IMR-90 (cell line): Measurements from ENCODE around the gene LCE1A. TPM values are rescaled to one million over a fixed set of nuclear protein-coding genes. Genes with fewer than 3 reads are reported as not detected.

ENCODE experiments used
- ATAC-seq: fragments of 200-7000 bp; cut with Tn5 transposase; 2 replicates; pipeline ENCODE4 v1.9.1; 2020; ENCODE audit warnings: low read depth, mild to moderate bottlenecking, moderate library complexity
- BruUV-seq: library from RNA; stranded (reverse); fragments of 400-500 nt; replicated peaks from 2 replicates; lab custom pipeline; 2021; lab: Mats Ljungman, UMichigan
- CTCF ChIA-PET: fragments of 300-600 bp; formaldehyde crosslinking; extraction: SDS; loops from one replicate; lab custom pipeline; 2021; ENCODE audit warnings: antibody characterized with exemption; lab: Yijun Ruan, JAX
- POLR2A ChIA-PET: fragments of 300-600 bp; sonication (Branson Sonifier 250); formaldehyde crosslinking; loops from one replicate; lab custom pipeline; 2022; ENCODE audit warnings: antibody characterized with exemption; ENCODE audit not compliant: unreplicated experiment; lab: Charles Lee
- DNase-seq: peaks from one replicate; pipeline ENCODE4 v3.0.0; 2013
- H2AFZ ChIP-seq: replicated peaks from 2 replicates; pipeline ENCODE3; 2013; ENCODE audit warnings: low read length, mild to moderate bottlenecking; ENCODE audit not compliant: poor library complexity
- H2AK5ac ChIP-seq: 2 replicates; pipeline ENCODE4 v1.6.1; 2013; ENCODE audit warnings: low read depth, low read length, inconsistent platforms
- H2AK9ac ChIP-seq: replicated peaks from 2 replicates; pipeline ENCODE3; 2013; ENCODE audit warnings: mild to moderate bottlenecking, low read depth, low read length, moderate library complexity; ENCODE audit not compliant: poor library complexity
- H2BK120ac ChIP-seq: 2 replicates; pipeline ENCODE4 v1.6.1; 2013; ENCODE audit warnings: low read depth, low read length, inconsistent platforms
- H2BK15ac ChIP-seq: 3 replicates; pipeline ENCODE4 v1.6.1; 2013; ENCODE audit warnings: low read depth, low read length, inconsistent platforms
- H2BK20ac ChIP-seq: 2 replicates; pipeline ENCODE4 v1.6.1; 2013; ENCODE audit warnings: low read depth, mild to moderate bottlenecking, inconsistent platforms, low read length, moderate library complexity
- H2BK5ac ChIP-seq: 2 replicates; pipeline ENCODE4 v1.6.1; 2013; ENCODE audit warnings: mild to moderate bottlenecking, low read depth, low read length, inconsistent platforms; ENCODE audit not compliant: poor library complexity, severe bottlenecking
- H3K14ac ChIP-seq: replicated peaks from 2 replicates; pipeline ENCODE4 v1.6.1; 2013; ENCODE audit warnings: low read depth, low read length, inconsistent platforms
- H3K18ac ChIP-seq: 2 replicates; pipeline ENCODE4 v1.6.1; 2013; ENCODE audit warnings: low read depth, low read length, control low read depth
- H3K23ac ChIP-seq: 2 replicates; pipeline ENCODE4 v1.6.1; 2013; ENCODE audit warnings: low read depth, low read length, inconsistent platforms
- H3K27ac ChIP-seq: 2 replicates; pipeline ENCODE4 v1.5.1; 2013; ENCODE audit warnings: mild to moderate bottlenecking, control low read depth, low read length; ENCODE audit not compliant: insufficient read depth
- H3K27me3 ChIP-seq: 2 replicates; pipeline ENCODE4 v1.6.1; 2013; ENCODE audit warnings: low read length; ENCODE audit not compliant: control insufficient read depth, insufficient read depth
- H3K36me3 ChIP-seq: 2 replicates; pipeline ENCODE4 v1.6.1; 2013; ENCODE audit warnings: low read length, mixed read lengths; ENCODE audit not compliant: control insufficient read depth, insufficient read depth
- H3K4ac ChIP-seq: 2 replicates; pipeline ENCODE4 v1.6.1; 2013; ENCODE audit warnings: low read depth, low read length, inconsistent platforms
- H3K4me1 ChIP-seq: 2 replicates; pipeline ENCODE4 v1.6.1; 2013; ENCODE audit warnings: low read length, mixed read lengths; ENCODE audit not compliant: control insufficient read depth, insufficient read depth
- H3K4me2 ChIP-seq: 2 replicates; pipeline ENCODE4 v1.6.1; 2013; ENCODE audit warnings: low read depth, mild to moderate bottlenecking, control low read depth, low read length, moderate library complexity
- H3K4me3 ChIP-seq: 2 replicates; pipeline ENCODE4 v1.5.1; 2013; ENCODE audit warnings: low read depth, mild to moderate bottlenecking, control low read depth, low read length, moderate library complexity; ENCODE audit not compliant: insufficient read depth
- H3K56ac ChIP-seq: 2 replicates; pipeline ENCODE4 v1.6.1; 2013; ENCODE audit warnings: low read length, inconsistent platforms; ENCODE audit not compliant: insufficient read depth; ENCODE audit errors: extremely low read depth
- H3K79me1 ChIP-seq, 2 experiments: 2 replicates each; pipeline ENCODE4 v1.6.1; 2013; ENCODE audit warnings: low read length in 2 of 2, inconsistent platforms in 1 of 2, low read depth in 1 of 2
- H3K9ac ChIP-seq: 2 replicates; pipeline ENCODE4 v1.6.1; 2013; ENCODE audit warnings: low read depth, low read length, control low read depth
- H3K9me1 ChIP-seq: 2 replicates; pipeline ENCODE4 v1.6.1; 2013; ENCODE audit warnings: low read length, inconsistent platforms; ENCODE audit not compliant: insufficient read depth
- H3K9me3 ChIP-seq: 2 replicates; pipeline ENCODE4 v1.6.1; 2013; ENCODE audit warnings: low read length; ENCODE audit not compliant: control insufficient read depth, insufficient read depth
- H4K20me1 ChIP-seq: 2 replicates; pipeline ENCODE4 v1.6.1; 2013; ENCODE audit warnings: low read length, inconsistent platforms; ENCODE audit not compliant: insufficient read depth
- H4K5ac ChIP-seq: 2 replicates; pipeline ENCODE4 v1.6.1; 2013; ENCODE audit warnings: mild to moderate bottlenecking, low read depth, low read length, control low read depth
- H4K8ac ChIP-seq, 2 experiments: 2 replicates each; pipeline ENCODE4 v1.6.1; 2013; ENCODE audit warnings: low read depth in 2 of 2, low read length in 2 of 2, control low read depth in 1 of 2, inconsistent platforms in 1 of 2
- H4K91ac ChIP-seq: 2 replicates; pipeline ENCODE4 v1.6.1; 2013; ENCODE audit warnings: low read depth, low read length, inconsistent platforms; ENCODE audit not compliant: insufficient read depth
- CEBPB ChIP-seq: IDR thresholded peaks from 2 replicates; pipeline ENCODE4 v1.6.1; 2012; ENCODE audit warnings: low read depth, low read length, improper control_type of control experiment
- CHD1 ChIP-seq: IDR thresholded peaks from 2 replicates; pipeline ENCODE4 v1.6.1; 2012; ENCODE audit warnings: low read depth, low read length, improper control_type of control experiment
- CTCF ChIP-seq: conservative IDR thresholded peaks from 2 replicates; pipeline ENCODE4 v1.5.1; 2012; ENCODE audit warnings: mild to moderate bottlenecking, low read depth, low read length, improper control_type of control experiment
- ELK1 ChIP-seq: fragments of 150-350 bp; IDR thresholded peaks from 2 replicates; pipeline ENCODE4 v1.6.1; 2016; ENCODE audit warnings: low read depth, mild to moderate bottlenecking, low read length, moderate library complexity, borderline replicate concordance
- FOS ChIP-seq: fragments of 150-350 bp; IDR thresholded peaks from 2 replicates; pipeline ENCODE4 v1.6.1; 2016; ENCODE audit warnings: low read depth, low read length
- MAFK ChIP-seq: IDR thresholded peaks from 2 replicates; pipeline ENCODE4 v1.6.1; 2012; ENCODE audit warnings: low read depth, low read length, improper control_type of control experiment
- MAZ ChIP-seq: IDR thresholded peaks from 2 replicates; pipeline ENCODE4 v1.6.1; 2012; ENCODE audit warnings: low read depth, mild to moderate bottlenecking, low read length, improper control_type of control experiment, moderate library complexity, borderline replicate concordance
- MXI1 ChIP-seq: IDR thresholded peaks from 2 replicates; pipeline ENCODE4 v1.6.1; 2012; ENCODE audit warnings: low read depth, mild to moderate bottlenecking, low read length, moderate library complexity, borderline replicate concordance
- NFE2L2 ChIP-seq: fragments of 150-350 bp; IDR thresholded peaks from 2 replicates; pipeline ENCODE4 v1.6.1; 2016; ENCODE audit warnings: low read depth, mild to moderate bottlenecking, low read length
- POLR2A ChIP-seq: IDR thresholded peaks from 2 replicates; pipeline ENCODE4 v1.6.1; 2012; ENCODE audit warnings: mild to moderate bottlenecking, low read depth, low read length
- RAD21 ChIP-seq: IDR thresholded peaks from 2 replicates; pipeline ENCODE4 v1.6.1; 2012; ENCODE audit warnings: low read length, improper control_type of control experiment
- RCOR1 ChIP-seq: IDR thresholded peaks from 2 replicates; pipeline ENCODE4 v1.6.1; 2012; ENCODE audit warnings: mild to moderate bottlenecking, low read length, improper control_type of control experiment; ENCODE audit not compliant: insufficient replicate concordance
- RFX5 ChIP-seq: IDR thresholded peaks from 2 replicates; pipeline ENCODE4 v1.8.0; 2012; ENCODE audit warnings: low read depth, mild to moderate bottlenecking, low read length, moderate library complexity
- SMC3 ChIP-seq: fragments of 150-350 bp; IDR thresholded peaks from 2 replicates; pipeline ENCODE4 v1.6.1; 2016; ENCODE audit warnings: low read depth, mild to moderate bottlenecking, antibody characterized with exemption, low read length, moderate library complexity
- USF2 ChIP-seq: fragments of 150-350 bp; IDR thresholded peaks from 2 replicates; pipeline ENCODE4 v1.6.1; 2017; ENCODE audit warnings: mild to moderate bottlenecking, antibody characterized with exemption, low read length, low read depth
- WGBS, 2 experiments: methylation state at CpG; one replicate each; pipeline versions ENCODE4 v1.1.5 to v1.1.7; 2013; ENCODE audit warnings: missing lambda C conversion rate in 2 of 2; ENCODE audit not compliant: insufficient read length in 1 of 2; ENCODE audit errors: extremely low coverage in 2 of 2; 5-methylcytosine and 5-hydroxymethylcytosine counted together
- dilution Hi-C: fragments of 300-500 bp; cut with HindIII; formaldehyde crosslinking; loops from one replicate; pipeline ENCODE4 v1.14.3; 2018; ENCODE audit warnings: low sequenced_read_pairs; ENCODE audit not compliant: unreplicated experiment
- in situ Hi-C: fragments of 300-500 bp; cut with MboI; formaldehyde crosslinking; loops from 3 replicates; pipeline ENCODE4 v1.14.3; 2019; ENCODE audit warnings: low sequenced_read_pairs, inconsistent platforms, mixed read lengths
- intact Hi-C: fragments of 100-400 bp; cut with micrococcal nuclease; formaldehyde crosslinking; loops from 2 replicates; pipeline ENCODE4 v1.10.0; 2022
- polyA plus RNA-seq, 3 experiments: library from polyadenylated mRNA; depleted of rRNA; stranded (reverse); fragments of >200 nt; gene quantifications; 2 replicates each; pipeline ENCODE4 v1.2.3, GENCODE V29; 2012; ENCODE audit warnings: low replicate concordance in 1 of 3
- total RNA-seq: library from RNA; depleted of rRNA; stranded (reverse); fragments of >200 nt; gene quantifications from 2 replicates; pipeline ENCODE4 v1.2.3, GENCODE V29; 2012

The LCE1A gene
- total and polyA plus RNA-seq, 2 of the 4 experiments (the other 2 are of a cell fraction) = not detected

GRCh38 chr1:152786077-152786476 is 41.2 kb upstream of the LCE1A start, which contains the start of gene LCE1E:
Gene LCE1E (plus strand): TSS chr1:152786257. CDS start chr1:152787300, 1,043 bp downstream.
- no peak within 1 kb of the TSS for H3K18ac ChIP-seq
- no peak within 1 kb of the TSS for H3K56ac ChIP-seq
- ATAC-seq (no peak), DNase-seq (no peak)
- ChIA-PET POLR2A (no interaction called here), CTCF (interaction anchor here (0.6 kb wide), 1 partner anchor 51 kb away, joined by 4 read pairs; no protein-coding TSS in a partner anchor)
- H3K4me1 ChIP-seq = no peaks in the 10 kb centered on the region
- H2BK5ac ChIP-seq = no peak within 1 kb of the TSS
- no peak within 1 kb of the TSS for H3K4ac ChIP-seq
- WGBS, 2 experiments = no CpG with 5 or more reads among the region's 2 CpGs
- H3K9me3 ChIP-seq = no peaks in the 10 kb centered on the region
- H2BK15ac ChIP-seq = no peak within 1 kb of the TSS
- H3K27me3 ChIP-seq = no peaks in the 10 kb centered on the region
- no peak within 1 kb of the TSS for H4K91ac ChIP-seq
- no peak within 1 kb of the TSS for H3K9ac ChIP-seq
- H3K36me3 ChIP-seq = no peaks in the 10 kb centered on the region
- intact Hi-C loops (no loop called here), dilution Hi-C loops (no loop called here), in situ Hi-C loops (no loop called here)
- BruUV-seq = no TSS peak
- no peaks in the 10 kb centered on the region for H4K20me1 ChIP-seq
- H2BK120ac ChIP-seq = no peak within 1 kb of the TSS
- H3K4me2 ChIP-seq = no peak within 1 kb of the TSS
- no peak within 1 kb of the TSS for H3K23ac ChIP-seq
- H3K27ac ChIP-seq = no peak within 1 kb of the TSS
- H2AK9ac ChIP-seq = no peak within 1 kb of the TSS
- H2BK20ac ChIP-seq = no peak within 1 kb of the TSS
- no peak within 1 kb of the TSS for H2AK5ac ChIP-seq
- TF ChIP-seq USF2 (no peak), MAFK (no peak), FOS (no peak), NFE2L2 (no peak), ELK1 (no peak), CHD1 (no peak), RFX5 (no peak), RAD21 (no peak), POLR2A (no peak), CEBPB (no peak), MAZ (no peak), MXI1 (no peak), SMC3 (no peak), CTCF (no peak), RCOR1 (no peak)
- no peaks in the 10 kb centered on the region for H3K9me1 ChIP-seq
- H4K5ac ChIP-seq = no peak within 1 kb of the TSS
- no peaks in the 10 kb centered on the region for H3K79me1 ChIP-seq
- H2AFZ ChIP-seq = no peak within 1 kb of the TSS
- H3K4me3 ChIP-seq = no peak within 1 kb of the TSS
- H4K8ac ChIP-seq = no peak within 1 kb of the TSS
- no peak within 1 kb of the TSS for H3K14ac ChIP-seq
